Stomach (tissue), 9 donors: ENCODE results near the gene DEPDC1B. TPM values are rescaled to one million over a fixed set of nuclear protein-coding genes. Genes with fewer than 3 reads are reported as not detected.
"Not testable (repeated sequence)": the region's sequence is repeated elsewhere in the genome, so short reads cannot be mapped to it uniquely, and the experiment has no call there.

ENCODE experiments used
- DNase-seq, 2 donors: peaks; one replicate each; pipeline versions ENCODE4 v3.0.0 to v3.0.0-alpha.2; 2013 to 2019
- H3K27ac ChIP-seq, 5 donors: fragments of 200-600 bp in 4 of 5; sonication (generic) in 4 of 5; one replicate each; pipeline ENCODE4 v1.5.1; 2013 to 2019; ENCODE audit warnings: mild to moderate bottlenecking in 1 of 5, moderate library complexity in 1 of 5
- H3K27me3 ChIP-seq, 3 donors: fragments of 200-600 bp; sonication (generic); one replicate each; pipeline ENCODE4 v1.5.1; 2017 to 2019; ENCODE audit warnings: mixed run types in 1 of 3
- H3K36me3 ChIP-seq, 4 donors: fragments of 200-600 bp; sonication (generic); 1 replicate in 3 of 4; 2 replicates in 1 of 4; pipeline ENCODE4 v1.5.1; 2016 to 2019
- H3K4me1 ChIP-seq, 4 donors: fragments of 200-600 bp; sonication (generic); one replicate each; pipeline ENCODE4 v1.5.1; 2016 to 2019
- H3K4me3 ChIP-seq, 4 donors: fragments of 200-600 bp; sonication (generic) in 3 of 4; one replicate each; pipeline ENCODE4 v1.5.1; 2016 to 2019; ENCODE audit warnings: mild to moderate bottlenecking in 1 of 4
- H3K9me3 ChIP-seq, 4 donors: fragments of 200-600 bp; sonication (generic); one replicate each; pipeline ENCODE4 v1.5.1; 2016 to 2019
- EP300 ChIP-seq: sonication (generic); formaldehyde crosslinking; IDR thresholded peaks from one replicate; pipeline ENCODE4 v1.6.1; 2017; ENCODE audit warnings: antibody characterized with exemption
- POLR2A ChIP-seq, 4 donors: fragments of 450-650 bp; IDR thresholded peaks; one replicate each; pipeline ENCODE4 v1.6.1; 2016; ENCODE audit warnings: antibody characterized with exemption in 4 of 4, control low read depth in 2 of 4, mild to moderate bottlenecking in 1 of 4, moderate library complexity in 1 of 4
- POLR2AphosphoS5 ChIP-seq, 3 donors: sonication (generic); formaldehyde crosslinking; IDR thresholded peaks; one replicate each; pipeline ENCODE4 v1.6.1; 2016; ENCODE audit warnings: antibody characterized with exemption in 3 of 3
- WGBS, 5 donors: extraction: QIAGEN DNeasy Blood & Tissue Kit in 3 of 5; methylation state at CpG; one replicate each; pipeline versions ENCODE4 v1.1.5 to v1.1.7; 2013 to 2018; 5-methylcytosine and 5-hydroxymethylcytosine counted together
- intact Hi-C: fragments of 100-400 bp; cut with DNase I; formaldehyde crosslinking; loops from one replicate; pipeline ENCODE4 v1.15.1; 2023; ENCODE audit warnings: low total_unique reads
- polyA plus RNA-seq, 3 donors: library from polyadenylated mRNA; stranded (reverse); fragments of 200-250 nt; gene quantifications; one replicate each; pipeline ENCODE4 v1.2.3, GENCODE V29; 2013
- total RNA-seq, 5 donors: library from RNA; depleted of rRNA; stranded (reverse); fragments of >200 nt; gene quantifications; one replicate each; pipeline versions ENCODE4 v1.1.0 to v1.2.3, GENCODE V29; 2014 to 2016
- TF ChIP-seq, protein P1 (sequence below), 7 experiments: fragments of 450-650 bp in 4 of 7; fragments of 200-600 bp in 3 of 7; sonication (generic) in 3 of 7; IDR thresholded peaks; one replicate each; pipeline ENCODE4 v1.5.1; 2016 to 2019; ENCODE audit warnings: antibody characterized with exemption in 7 of 7, control low read depth in 2 of 7, mild to moderate bottlenecking in 1 of 7
- donor health status: healthy with polysubstance abuse.
- donor health status: Bipolar disorder and iron deficiency.
- donor health status: healthy.

Gene DEPDC1B
- total and polyA plus RNA-seq, 8 donors: 0.14 to 40.6 (median 1.9) TPM; not detected in 1

DNA sequence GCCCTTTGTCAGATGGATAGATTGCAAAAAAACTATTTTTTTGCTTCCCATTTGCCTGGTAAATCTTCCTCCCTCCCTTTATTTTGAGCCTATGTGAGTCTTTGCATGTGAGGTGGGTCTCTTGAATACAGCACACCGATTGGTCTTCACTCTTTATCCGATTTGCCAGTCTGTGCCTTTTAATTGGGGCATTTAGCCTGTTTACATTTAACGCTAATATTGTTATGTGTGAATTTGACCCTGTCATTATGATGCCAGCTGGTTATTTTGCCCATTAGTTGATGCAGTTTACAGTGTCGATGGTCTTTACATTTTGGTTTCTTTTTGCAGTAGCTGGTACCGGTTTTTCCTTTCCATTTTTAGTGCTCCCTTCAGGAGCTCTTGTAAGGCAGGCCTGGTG is 13.0 kb upstream of the DEPDC1B start:
- Histone ChIP-seq H3K27ac (no peak overlapping the region), H3K36me3 (no peaks in the 10 kb centered on the region), H3K27me3 (peaks cover 0 to 11% (median 0%) of the 10 kb centered on the region in 3 donors), H3K4me1 (no peaks in the 10 kb centered on the region), H3K4me3 (no peak overlapping the region), H3K9me3 (peaks cover 0 to 7% (median 5%) of the 10 kb centered on the region in 4 donors)
- DNase-seq: no peak
- TF ChIP-seq, protein P1, sequence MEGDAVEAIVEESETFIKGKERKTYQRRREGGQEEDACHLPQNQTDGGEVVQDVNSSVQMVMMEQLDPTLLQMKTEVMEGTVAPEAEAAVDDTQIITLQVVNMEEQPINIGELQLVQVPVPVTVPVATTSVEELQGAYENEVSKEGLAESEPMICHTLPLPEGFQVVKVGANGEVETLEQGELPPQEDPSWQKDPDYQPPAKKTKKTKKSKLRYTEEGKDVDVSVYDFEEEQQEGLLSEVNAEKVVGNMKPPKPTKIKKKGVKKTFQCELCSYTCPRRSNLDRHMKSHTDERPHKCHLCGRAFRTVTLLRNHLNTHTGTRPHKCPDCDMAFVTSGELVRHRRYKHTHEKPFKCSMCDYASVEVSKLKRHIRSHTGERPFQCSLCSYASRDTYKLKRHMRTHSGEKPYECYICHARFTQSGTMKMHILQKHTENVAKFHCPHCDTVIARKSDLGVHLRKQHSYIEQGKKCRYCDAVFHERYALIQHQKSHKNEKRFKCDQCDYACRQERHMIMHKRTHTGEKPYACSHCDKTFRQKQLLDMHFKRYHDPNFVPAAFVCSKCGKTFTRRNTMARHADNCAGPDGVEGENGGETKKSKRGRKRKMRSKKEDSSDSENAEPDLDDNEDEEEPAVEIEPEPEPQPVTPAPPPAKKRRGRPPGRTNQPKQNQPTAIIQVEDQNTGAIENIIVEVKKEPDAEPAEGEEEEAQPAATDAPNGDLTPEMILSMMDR (IDR thresholded peaks at IDR 0.05): no peak
- TF ChIP-seq EP300 (no peak), POLR2AphosphoS5 (IDR thresholded peaks at IDR 0.05) (no peak), POLR2A (IDR thresholded peaks at IDR 0.05) (no peak)
- WGBS, 5 donors: 87 to 92% (median 90%) methylated on average over 5 of the region's 5 CpGs
- intact Hi-C loops: no loop called here

DNA sequence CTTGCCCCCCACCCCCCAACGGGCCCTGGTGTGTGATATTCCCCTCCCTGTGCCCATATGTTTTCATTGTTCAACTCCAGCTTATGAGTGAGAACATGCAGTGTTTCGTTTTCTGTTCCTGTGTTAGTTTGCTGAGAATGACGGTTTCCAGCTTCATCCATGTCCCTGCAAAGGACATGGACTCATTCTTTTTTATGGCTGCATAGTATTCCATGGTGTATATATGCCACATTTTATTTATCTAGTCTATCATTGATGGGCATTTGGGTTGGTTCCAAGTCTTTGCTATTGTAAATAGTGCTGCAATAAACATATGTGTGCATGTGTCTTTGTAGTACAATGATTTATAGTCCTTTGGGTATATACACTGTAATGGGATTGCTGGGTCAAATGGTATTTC is 11.9 kb upstream of the DEPDC1B start:
- H3K4me3 ChIP-seq, DNase-seq, intact Hi-C loops, H3K4me1 ChIP-seq, H3K36me3 ChIP-seq, H3K9me3 ChIP-seq, H3K27ac ChIP-seq: not testable (repeated sequence)
- WGBS, 5 donors: 76 to 84% (median 78%) methylated on average over 3 of the region's 3 CpGs
- peaks cover 0 to 11% (median 0%) of the 10 kb centered on the region in 3 donors for H3K27me3 ChIP-seq

DNA sequence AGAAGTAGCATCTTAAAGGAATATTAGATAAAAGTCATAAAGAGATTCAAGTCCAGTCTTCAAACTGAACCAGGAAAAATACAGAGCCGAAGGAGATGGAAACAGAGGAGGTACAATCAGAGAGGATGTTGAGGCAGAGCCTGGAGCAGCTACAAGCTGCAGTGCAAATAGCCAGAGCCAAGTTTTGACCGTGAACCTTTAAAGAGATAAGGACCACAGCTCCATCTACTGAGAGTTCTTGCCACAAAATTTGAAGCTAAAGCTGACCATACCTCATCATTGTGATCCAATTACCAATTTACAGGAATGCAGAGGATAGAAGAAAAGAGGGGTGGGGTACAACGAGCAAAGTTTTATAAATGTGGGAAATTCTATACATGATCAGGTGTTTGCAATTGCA is 10.4 kb upstream of the DEPDC1B start:
- TF ChIP-seq POLR2A (IDR thresholded peaks at IDR 0.05) (no peak), EP300 (no peak), POLR2AphosphoS5 (IDR thresholded peaks at IDR 0.05) (no peak)
- TF ChIP-seq, protein P1 (IDR thresholded peaks at IDR 0.05): no peak
- H3K4me3 ChIP-seq: no peak overlapping the region
- H3K27me3 ChIP-seq: peaks cover 0 to 4% (median 0%) of the 10 kb centered on the region in 3 donors
- DNase-seq: no peak
- intact Hi-C loops: no loop called here
- H3K36me3 ChIP-seq: no peaks in the 10 kb centered on the region
- no peaks in the 10 kb centered on the region for H3K4me1 ChIP-seq
- no peak overlapping the region for H3K27ac ChIP-seq
- 51 to 60% (median 53%) methylated on average over 3 of the region's 3 CpGs for WGBS, 5 donors
- peaks cover 0 to under 1% (median 0%) of the 10 kb centered on the region in 4 donors for H3K9me3 ChIP-seq

DNA sequence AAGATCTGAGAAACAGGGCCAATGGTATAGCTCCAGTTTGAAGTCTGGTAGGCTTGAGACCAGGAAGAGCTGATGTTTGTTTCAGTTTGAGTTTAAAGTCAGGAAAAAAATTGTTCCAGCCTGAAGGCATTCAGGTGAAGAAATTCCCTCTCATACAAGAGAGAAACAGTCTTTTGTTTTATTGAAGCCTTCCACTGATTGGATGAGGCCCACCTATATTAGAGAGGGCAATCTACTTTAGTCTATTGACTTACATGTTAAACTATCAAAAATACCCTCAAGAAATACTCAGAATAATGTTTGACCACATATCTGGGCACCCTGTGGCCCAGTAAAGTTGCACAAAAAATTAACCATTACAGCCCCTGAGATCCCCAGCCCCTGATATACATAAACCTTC is 5.2 kb upstream of the DEPDC1B start:
- no peak overlapping the region for H3K27ac ChIP-seq
- DNase-seq: no peak
- intact Hi-C loops: no loop called here

DNA sequence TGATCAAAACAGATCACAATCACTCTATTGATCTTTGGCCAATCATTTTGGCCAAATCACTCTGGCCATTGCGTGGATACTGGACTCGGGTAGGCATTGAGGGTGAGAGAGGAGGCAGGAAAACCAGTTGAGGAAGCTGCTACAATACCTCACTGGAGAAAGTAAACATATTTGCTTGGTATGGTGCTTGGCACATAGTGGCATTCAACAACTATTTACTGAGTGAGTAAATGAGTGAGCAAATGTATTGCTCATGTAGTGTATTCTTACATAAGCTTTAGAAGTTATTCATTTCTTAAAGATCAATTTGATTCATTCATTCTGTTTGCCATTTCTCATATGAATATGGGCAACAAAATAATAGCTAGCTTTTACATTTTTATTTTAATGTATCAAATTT is 4.0 kb upstream of the DEPDC1B start:
- Histone ChIP-seq H3K27ac (no peak overlapping the region), H3K36me3 (no peaks in the 10 kb centered on the region), H3K27me3 (peaks cover 0 to 4% (median 0%) of the 10 kb centered on the region in 3 donors), H3K4me3 (no peak overlapping the region), H3K4me1 (peaks cover 8 to 19% (median 17%) of the 10 kb centered on the region in 4 donors), H3K9me3 (no peaks in the 10 kb centered on the region)
- no peak for DNase-seq
- TF ChIP-seq POLR2AphosphoS5 (IDR thresholded peaks at IDR 0.05) (no peak), EP300 (no peak), POLR2A (IDR thresholded peaks at IDR 0.05) (no peak)
- TF ChIP-seq, protein P1 (IDR thresholded peaks at IDR 0.05): no peak
- intact Hi-C loops: no loop called here
- 48 to 77% (median 62%) methylated on average over 2 of the region's 2 CpGs for WGBS, 5 donors

More for the DNA sequence above, 5.2 kb upstream of the DEPDC1B start:
- H3K4me3 ChIP-seq: no peak overlapping the region
- TF ChIP-seq, protein P1 (IDR thresholded peaks at IDR 0.05): no peak
- TF ChIP-seq POLR2AphosphoS5 (IDR thresholded peaks at IDR 0.05) (no peak), EP300 (no peak), POLR2A (IDR thresholded peaks at IDR 0.05) (no peak)
- peaks cover 8 to 12% (median 10%) of the 10 kb centered on the region in 4 donors for H3K4me1 ChIP-seq
- H3K36me3 ChIP-seq: no peaks in the 10 kb centered on the region
- H3K9me3 ChIP-seq: no peaks in the 10 kb centered on the region
- peaks cover 0 to 4% (median 0%) of the 10 kb centered on the region in 3 donors for H3K27me3 ChIP-seq
